H9 (cell line): ENCODE measurements around the gene GPD1L. TPM values are rescaled to one million over a fixed set of nuclear protein-coding genes. Genes with fewer than 3 reads are reported as not detected.

ENCODE experiments used
- DNase-seq: peaks from one replicate; pipeline ENCODE4 v3.0.0-alpha.2; 2017
- H2AFZ ChIP-seq: one replicate; pipeline ENCODE4 v1.6.1; 2013; ENCODE audit warnings: mild to moderate bottlenecking, low read length, control low read depth, moderate library complexity
- H2AK5ac ChIP-seq: 2 replicates; pipeline ENCODE4 v1.6.1; 2013; ENCODE audit warnings: low read length, control low read depth, mixed read lengths; ENCODE audit not compliant: insufficient read length
- H2BK120ac ChIP-seq: one replicate; pipeline ENCODE4 v1.6.1; 2013; ENCODE audit warnings: low read depth, mild to moderate bottlenecking, low read length, control low read depth, inconsistent platforms; ENCODE audit not compliant: poor library complexity, severe bottlenecking
- H2BK12ac ChIP-seq: 2 replicates; pipeline ENCODE4 v1.6.1; 2013; ENCODE audit warnings: low read length, control low read depth, mixed read lengths, low read depth; ENCODE audit not compliant: insufficient read length
- H2BK15ac ChIP-seq: 2 replicates; pipeline ENCODE4 v1.6.1; 2013; ENCODE audit warnings: low read depth, low read length, control low read depth
- H2BK20ac ChIP-seq: one replicate; pipeline ENCODE4 v1.6.1; 2013; ENCODE audit warnings: low read depth, mild to moderate bottlenecking, low read length, control low read depth, inconsistent platforms; ENCODE audit not compliant: poor library complexity, severe bottlenecking
- H2BK5ac ChIP-seq: 2 replicates; pipeline ENCODE4 v1.6.1; 2013; ENCODE audit warnings: low read length, control low read depth, mixed read lengths; ENCODE audit not compliant: insufficient read length
- H3K14ac ChIP-seq: 2 replicates; pipeline ENCODE4 v1.6.1; 2013; ENCODE audit warnings: low read length, control low read depth; ENCODE audit not compliant: insufficient read depth
- H3K18ac ChIP-seq: 2 replicates; pipeline ENCODE4 v1.6.1; 2013; ENCODE audit warnings: low read depth, mild to moderate bottlenecking, mixed read lengths, low read length, control low read depth; ENCODE audit not compliant: insufficient read length
- H3K23ac ChIP-seq: 2 replicates; pipeline ENCODE4 v1.6.1; 2013; ENCODE audit warnings: low read length, control low read depth, mixed read lengths, low read depth; ENCODE audit not compliant: insufficient read length
- H3K23me2 ChIP-seq: 2 replicates; pipeline ENCODE4 v1.6.1; 2013; ENCODE audit warnings: low read depth, mild to moderate bottlenecking, mixed read lengths, low read length, control low read depth; ENCODE audit not compliant: insufficient read length, poor library complexity, severe bottlenecking
- H3K27ac ChIP-seq: 2 replicates; pipeline ENCODE4 v1.5.1; 2013; ENCODE audit warnings: low read length, control low read depth, mixed read lengths, low read depth; ENCODE audit not compliant: insufficient read length
- H3K27me3 ChIP-seq: 2 replicates; pipeline ENCODE4 v1.6.1; 2013; ENCODE audit warnings: low read length, control low read depth, inconsistent platforms; ENCODE audit not compliant: insufficient read depth
- H3K4ac ChIP-seq: 2 replicates; pipeline ENCODE4 v1.6.1; 2013; ENCODE audit warnings: low read depth, mild to moderate bottlenecking, control low read depth, inconsistent platforms, low read length, moderate library complexity
- H3K4me1 ChIP-seq: 2 replicates; pipeline ENCODE4 v1.6.1; 2013; ENCODE audit warnings: low read length, control low read depth, inconsistent platforms; ENCODE audit not compliant: insufficient read depth
- H3K4me2 ChIP-seq: 2 replicates; pipeline ENCODE4 v1.6.1; 2013; ENCODE audit warnings: low read length, control low read depth, mixed read lengths; ENCODE audit not compliant: insufficient read length, insufficient read depth
- H3K56ac ChIP-seq: 2 replicates; pipeline ENCODE4 v1.6.1; 2013; ENCODE audit warnings: low read depth, mild to moderate bottlenecking, mixed read lengths, low read length, control low read depth; ENCODE audit not compliant: insufficient read length
- H3K79me1 ChIP-seq: 2 replicates; pipeline ENCODE4 v1.6.1; 2013; ENCODE audit warnings: low read depth, mild to moderate bottlenecking, moderate library complexity, low read length, control low read depth, inconsistent platforms; ENCODE audit not compliant: insufficient read depth, poor library complexity, severe bottlenecking
- H3K79me2 ChIP-seq: 2 replicates; pipeline ENCODE4 v1.6.1; 2013; ENCODE audit warnings: low read length, control low read depth, inconsistent platforms; ENCODE audit not compliant: insufficient read depth
- H3K9ac ChIP-seq: 2 replicates; pipeline ENCODE4 v1.6.1; 2013; ENCODE audit warnings: low read length, control low read depth, mixed read lengths; ENCODE audit not compliant: insufficient read length; ENCODE audit errors: extremely low read depth
- H3K9me3 ChIP-seq: one replicate; pipeline ENCODE4 v1.6.1; 2013; ENCODE audit warnings: low read depth, low read length, inconsistent platforms; ENCODE audit not compliant: control insufficient read depth
- H3T11ph ChIP-seq: one replicate; pipeline ENCODE4 v1.6.1; 2013; ENCODE audit warnings: mild to moderate bottlenecking, low read length, control low read depth, inconsistent platforms
- H4K20me1 ChIP-seq: one replicate; pipeline ENCODE4 v1.6.1; 2013; ENCODE audit not compliant: control insufficient read depth, insufficient read length, insufficient read depth
- H4K5ac ChIP-seq: 2 replicates; pipeline ENCODE4 v1.6.1; 2013; ENCODE audit warnings: low read depth, mild to moderate bottlenecking, mixed read lengths, low read length, control low read depth; ENCODE audit not compliant: insufficient read length
- H4K8ac ChIP-seq: replicated peaks from 2 replicates; pipeline ENCODE4 v1.6.1; 2013; ENCODE audit warnings: low read length, control low read depth, mixed read lengths, low read depth; ENCODE audit not compliant: insufficient read length
- H4K91ac ChIP-seq: 2 replicates; pipeline ENCODE4 v1.6.1; 2013; ENCODE audit warnings: low read depth, mild to moderate bottlenecking, moderate library complexity, mixed read lengths, low read length, control low read depth; ENCODE audit not compliant: insufficient read length
- H3K27ac Mint-ChIP-seq, 3 experiments: 2 replicates in 2 of 3; 3 replicates in 1 of 3; pipeline ENCODE4 v1.8.0; 2020 to 2021; ENCODE audit warnings: mixed read lengths in 3 of 3, mild to moderate bottlenecking in 1 of 3, moderate library complexity in 1 of 3
- H3K27me3 Mint-ChIP-seq: 2 replicates; pipeline ENCODE4 v1.8.0; 2021; ENCODE audit warnings: low read depth, mild to moderate bottlenecking, moderate library complexity, mixed read lengths
- H3K36me3 Mint-ChIP-seq, 3 experiments: 2 replicates in 2 of 3; 3 replicates in 1 of 3; pipeline ENCODE4 v1.8.0; 2020 to 2021; ENCODE audit warnings: low read depth in 3 of 3, mixed read lengths in 3 of 3; ENCODE audit not compliant: insufficient read depth in 1 of 3
- H3K4me1 Mint-ChIP-seq, 2 experiments: 2 replicates each; pipeline ENCODE4 v1.8.0; 2020; ENCODE audit warnings: mixed read lengths in 2 of 2
- H3K4me3 Mint-ChIP-seq, 2 experiments: 2 replicates in 1 of 2; 3 replicates in 1 of 2; pipeline ENCODE4 v1.8.0; 2020 to 2021; ENCODE audit warnings: mild to moderate bottlenecking in 2 of 2, mixed read lengths in 2 of 2, moderate library complexity in 1 of 2
- H3K9me3 Mint-ChIP-seq, 2 experiments: 2 replicates in 1 of 2; 3 replicates in 1 of 2; pipeline ENCODE4 v1.8.0; 2020; ENCODE audit warnings: mild to moderate bottlenecking in 2 of 2, mixed read lengths in 2 of 2, moderate library complexity in 1 of 2
- CTCF ChIP-seq: fragments of 200-600 bp; sonication (generic); conservative IDR thresholded peaks from 3 replicates; pipeline ENCODE4 v1.8.0; 2021; ENCODE audit warnings: antibody characterized with exemption, mild to moderate bottlenecking
- WGBS: extraction: QIAGEN DNeasy Blood & Tissue Kit; methylation state at CpG from one replicate; pipeline ENCODE4 v1.1.7; 2013; ENCODE audit warnings: missing lambda C conversion rate, low lambda C conversion rate, mixed read lengths; ENCODE audit not compliant: insufficient read length; ENCODE audit errors: extremely low coverage; 5-methylcytosine and 5-hydroxymethylcytosine counted together
- total RNA-seq: library from RNA; stranded (reverse); gene quantifications from 2 replicates; pipeline ENCODE4 v1.2.1, GENCODE V29; 2021

The GPD1L gene
- total RNA-seq, 1 experiment from 2014 or later = 3.7 TPM

- Histone ChIP-seq H3K79me1 (no peaks in the 10 kb centered on the region), H3T11ph (no peak overlapping the region), H3K18ac (no peak overlapping the region), H2BK120ac (no peak overlapping the region), H4K5ac (no peak overlapping the region), H3K14ac (no peak overlapping the region), H3K56ac (no peak overlapping the region), H4K8ac (no peak overlapping the region), H3K4me2 (no peak overlapping the region), H3K4me1 (no peaks in the 10 kb centered on the region), H3K4ac (no peak overlapping the region), H2AK5ac (no peak overlapping the region), H2BK15ac (no peak overlapping the region), H3K79me2 (no peaks in the 10 kb centered on the region), H3K27me3 (no peaks in the 10 kb centered on the region), H3K23me2 (no peaks in the 10 kb centered on the region), H4K91ac (no peak overlapping the region), H2BK12ac (no peak overlapping the region), H2BK5ac (no peak overlapping the region), H3K27ac (no peak overlapping the region), H3K23ac (no peak overlapping the region), H3K9me3 (no peaks in the 10 kb centered on the region), H2BK20ac (no peak overlapping the region), H2AFZ (no peak overlapping the region), H4K20me1 (no peaks in the 10 kb centered on the region), H3K9ac (no peak overlapping the region)
- Mint-ChIP-seq H3K27ac (no peak overlapping the region), H3K36me3 (no peaks in the 10 kb centered on the region), H3K9me3 (peaks cover 0 to 6% of the 10 kb centered on the region in 2 experiments; a peak in 3 of 5 replicates), H3K4me3 (no peak overlapping the region), H3K27me3 (no peaks in the 10 kb centered on the region; the same call in none of the 2 replicates), H3K4me1 (peaks cover 2% of the 10 kb centered on the region in 2 experiments; a peak in 3 of 4 replicates)
- TF ChIP-seq CTCF = no peak
- no peak for DNase-seq
- no CpG with 5 or more reads among the region's 3 CpGs for WGBS
These were observed 23.7 kb upstream of the GPD1L start for GRCh38 chr3:32082721-32083120.
